Measurements from ENCODE around the gene RRP15. TPM values are rescaled to one million over a fixed set of nuclear protein-coding genes. Genes with fewer than 3 reads are reported as not detected.

RRP15 gene
- total RNA-seq, 1 experiment from 2014 or later, result 83.1 TPM

DNA sequence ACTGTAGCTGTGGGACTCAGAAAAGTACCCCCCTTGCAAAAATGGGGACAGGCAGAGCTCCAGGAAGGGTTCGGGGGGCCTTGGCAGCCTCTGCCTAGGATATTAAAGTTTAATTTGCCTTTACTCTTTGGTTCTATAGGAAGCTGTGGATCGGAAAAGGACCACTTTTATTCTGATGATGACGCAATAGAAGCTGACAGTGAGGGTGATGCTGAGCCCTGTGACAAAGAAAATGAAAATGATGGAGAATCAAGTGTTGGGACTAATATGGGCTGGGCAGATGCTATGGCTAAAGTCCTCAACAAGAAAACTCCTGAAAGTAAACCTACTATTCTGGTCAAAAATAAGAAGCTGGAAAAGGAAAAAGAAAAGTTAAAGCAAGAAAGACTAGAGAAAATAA is 17.1 kb downstream of the RRP15 start:
- intact Hi-C loops (cut with micrococcal nuclease), result no loop called here
- Mint-ChIP-seq H3K36me3 (ENCODE audit: insufficient read depth, unreplicated experiment) (peaks cover 31% of the 10 kb centered on the region), H3K27me3 (ENCODE audit: insufficient read depth, unreplicated experiment) (no peaks in the 10 kb centered on the region), H3K9me3 (ENCODE audit: unreplicated experiment) (no peaks in the 10 kb centered on the region), H3K27ac (ENCODE audit: low read depth, unreplicated experiment) (no peak overlapping the region), H3K4me1 (ENCODE audit: insufficient read depth, unreplicated experiment) (peaks cover 19% of the 10 kb centered on the region), H3K4me3 (ENCODE audit: unreplicated experiment) (no peak overlapping the region)
- ChIA-PET CTCF (interaction anchor here (0.6 to 7.0 kb wide), 12 partner anchors 19 to 1432 kb away, joined by 3 to 60 read pairs (median 4); no protein-coding TSS in a partner anchor), POLR2A (interaction anchor here (1.2 to 2.6 kb wide), 2 partner anchors 10 to 15 kb away, joined by 3 to 10 read pairs; no protein-coding TSS in a partner anchor)
- TF ChIP-seq, protein P1, sequence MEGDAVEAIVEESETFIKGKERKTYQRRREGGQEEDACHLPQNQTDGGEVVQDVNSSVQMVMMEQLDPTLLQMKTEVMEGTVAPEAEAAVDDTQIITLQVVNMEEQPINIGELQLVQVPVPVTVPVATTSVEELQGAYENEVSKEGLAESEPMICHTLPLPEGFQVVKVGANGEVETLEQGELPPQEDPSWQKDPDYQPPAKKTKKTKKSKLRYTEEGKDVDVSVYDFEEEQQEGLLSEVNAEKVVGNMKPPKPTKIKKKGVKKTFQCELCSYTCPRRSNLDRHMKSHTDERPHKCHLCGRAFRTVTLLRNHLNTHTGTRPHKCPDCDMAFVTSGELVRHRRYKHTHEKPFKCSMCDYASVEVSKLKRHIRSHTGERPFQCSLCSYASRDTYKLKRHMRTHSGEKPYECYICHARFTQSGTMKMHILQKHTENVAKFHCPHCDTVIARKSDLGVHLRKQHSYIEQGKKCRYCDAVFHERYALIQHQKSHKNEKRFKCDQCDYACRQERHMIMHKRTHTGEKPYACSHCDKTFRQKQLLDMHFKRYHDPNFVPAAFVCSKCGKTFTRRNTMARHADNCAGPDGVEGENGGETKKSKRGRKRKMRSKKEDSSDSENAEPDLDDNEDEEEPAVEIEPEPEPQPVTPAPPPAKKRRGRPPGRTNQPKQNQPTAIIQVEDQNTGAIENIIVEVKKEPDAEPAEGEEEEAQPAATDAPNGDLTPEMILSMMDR (IDR thresholded peaks at IDR 0.05; ENCODE audit: unreplicated experiment), result no peak
- no TSS peak for BruUV-seq (replicated peaks)
- DNase-seq (ENCODE audit: unreplicated experiment), result no peak

- TF ChIP-seq, protein P1 (IDR thresholded peaks at IDR 0.05; ENCODE audit: unreplicated experiment), result no peak
- Mint-ChIP-seq H3K9me3 (ENCODE audit: unreplicated experiment) (no peaks in the 10 kb centered on the region), H3K27ac (ENCODE audit: low read depth, unreplicated experiment) (no peak overlapping the region), H3K4me1 (ENCODE audit: insufficient read depth, unreplicated experiment) (peaks cover 8% of the 10 kb centered on the region), H3K27me3 (ENCODE audit: insufficient read depth, unreplicated experiment) (no peaks in the 10 kb centered on the region), H3K4me3 (ENCODE audit: unreplicated experiment) (no peak overlapping the region), H3K36me3 (ENCODE audit: insufficient read depth, unreplicated experiment) (peaks cover 43% of the 10 kb centered on the region)
- no peak for DNase-seq (ENCODE audit: unreplicated experiment)
- ChIA-PET CTCF (interaction anchor here (0.6 to 7.0 kb wide), 8 partner anchors 9 to 1689 kb away, joined by 3 to 60 read pairs (median 4); no protein-coding TSS in a partner anchor), POLR2A (interaction anchor here (0.7 to 1.4 kb wide), 3 partner anchors 14 to 23 kb away, joined by 3 to 7 read pairs (median 3); partner anchors contain the start of gene RRP15)
- BruUV-seq (replicated peaks), result no TSS peak
- intact Hi-C loops (cut with micrococcal nuclease), result no loop called here
These were observed 18.2 kb downstream of the RRP15 start for GRCh38 chr1:218303176-218303879.

DNA sequence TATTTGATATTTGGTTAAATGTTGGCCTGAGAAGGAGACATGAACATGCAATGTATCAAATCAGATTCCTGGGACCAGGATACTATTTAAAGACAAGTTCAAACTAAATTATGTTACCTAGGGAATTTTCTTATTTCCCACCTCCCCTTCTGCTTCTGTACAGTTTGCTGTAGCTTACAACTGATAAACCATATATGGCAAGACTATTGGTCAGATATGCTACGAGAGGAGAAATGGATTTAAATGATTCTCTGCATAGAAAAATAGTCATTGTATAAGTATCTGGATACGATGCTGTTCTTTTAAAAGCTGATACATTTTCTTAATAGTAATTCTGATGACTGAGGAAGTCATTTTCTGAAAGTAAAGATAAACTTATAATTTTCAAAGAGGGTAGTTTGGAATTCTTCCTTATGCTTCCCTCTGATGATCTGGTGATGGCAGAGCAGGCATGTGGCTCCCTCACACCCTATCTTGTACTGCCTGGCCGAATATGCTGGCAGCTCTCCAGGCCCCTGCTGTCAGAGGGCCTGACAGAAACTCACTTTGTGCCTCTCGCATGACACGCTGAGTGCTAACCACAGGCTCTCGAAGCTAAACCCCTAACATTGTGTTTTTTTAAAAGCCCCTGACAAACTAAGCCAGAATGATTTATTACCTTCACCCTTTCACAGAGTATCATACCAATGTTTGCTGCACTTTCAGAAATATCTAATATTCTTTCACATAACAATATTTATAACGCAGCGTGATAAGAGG is 19.4 kb downstream of the RRP15 start:
- no TSS peak for BruUV-seq (replicated peaks)
- Mint-ChIP-seq H3K27me3 (ENCODE audit: insufficient read depth, unreplicated experiment) (no peaks in the 10 kb centered on the region), H3K4me1 (ENCODE audit: insufficient read depth, unreplicated experiment) (peaks cover under 1% of the 10 kb centered on the region), H3K9me3 (ENCODE audit: unreplicated experiment) (no peaks in the 10 kb centered on the region), H3K4me3 (ENCODE audit: unreplicated experiment) (no peak overlapping the region), H3K36me3 (ENCODE audit: insufficient read depth, unreplicated experiment) (peaks cover 54% of the 10 kb centered on the region), H3K27ac (ENCODE audit: low read depth, unreplicated experiment) (no peak overlapping the region)
- intact Hi-C loops (cut with micrococcal nuclease), result no loop called here
- ChIA-PET CTCF (interaction anchor here (0.5 to 7.0 kb wide), 10 partner anchors 8 to 1508 kb away, joined by 3 to 60 read pairs (median 4); no protein-coding TSS in a partner anchor), POLR2A (interaction anchor here (0.7 to 1.4 kb wide), 3 partner anchors 13 to 856 kb away, joined by 3 to 7 read pairs (median 3); partner anchors contain the start of gene RRP15)
- DNase-seq (ENCODE audit: unreplicated experiment), result peak; percentile 34
- TF ChIP-seq, protein P1 (IDR thresholded peaks at IDR 0.05; ENCODE audit: unreplicated experiment), result no peak
